HEK293 (cell line): ENCODE measurements around the gene MVB12B.

ENCODE experiments used
- CTCF ChIA-PET: fragments of 350-600 bp; formaldehyde crosslinking; extraction: SDS; loops from one replicate; lab custom pipeline; 2021; ENCODE audit warnings: antibody characterized with exemption; lab: Yijun Ruan, JAX
- POLR2A ChIA-PET: fragments of 300-600 bp; formaldehyde crosslinking; extraction: SDS; loops from one replicate; lab custom pipeline; 2020; ENCODE audit warnings: antibody characterized with exemption, inconsistent platforms; lab: Yijun Ruan, JAX
- H3K27ac ChIP-seq: fragments of 200-500 bp; sonication (Bioruptor generic); 2 replicates; pipeline ENCODE4 v1.5.1; 2014; ENCODE audit warnings: low read depth, low read length, control low read depth, inconsistent platforms; ENCODE audit errors: extremely low read depth
- H3K36me3 ChIP-seq, 2 experiments: fragments of 200-500 bp in 1 of 2; sonication (Bioruptor generic) in 1 of 2; 1 replicate in 1 of 2; 2 replicates in 1 of 2; pipeline ENCODE4 v1.5.1; 2014 to 2017; ENCODE audit warnings: inconsistent platforms in 2 of 2, low read length in 2 of 2; ENCODE audit not compliant: control insufficient read depth in 2 of 2, insufficient read depth in 1 of 2
- H3K4me1 ChIP-seq: fragments of 200-500 bp; sonication (Bioruptor generic); 2 replicates; pipeline ENCODE4 v1.5.1; 2014; ENCODE audit warnings: mild to moderate bottlenecking, low read length, inconsistent platforms; ENCODE audit not compliant: control insufficient read depth, insufficient read depth
- H3K4me3 ChIP-seq: 2 replicates; pipeline ENCODE4 v1.5.1; 2011; ENCODE audit warnings: low read depth, mild to moderate bottlenecking, control low read depth, low read length, moderate library complexity
- H3K9me3 ChIP-seq: fragments of 200-500 bp; sonication (Bioruptor generic); 2 replicates; pipeline ENCODE4 v1.5.1; 2014; ENCODE audit warnings: low read depth, low read length, inconsistent platforms; ENCODE audit not compliant: control insufficient read depth, insufficient read depth
- BCL11B ChIP-seq: fragments of 450-650 bp; formaldehyde crosslinking; IDR thresholded peaks from 2 replicates; pipeline ENCODE4 v1.5.1; 2016; ENCODE audit warnings: low read depth, missing biosample characterization, missing genetic modification characterization
- ELK4 ChIP-seq: IDR thresholded peaks from 2 replicates; pipeline ENCODE4 v1.6.1; 2011; ENCODE audit warnings: mild to moderate bottlenecking, low read depth, low read length, borderline replicate concordance
- GLIS1 ChIP-seq: fragments of 450-650 bp; formaldehyde crosslinking; IDR thresholded peaks from 2 replicates; pipeline ENCODE4 v1.5.1; 2016; ENCODE audit warnings: missing biosample characterization, missing genetic modification characterization
- OVOL3 ChIP-seq: fragments of 450-650 bp; formaldehyde crosslinking; IDR thresholded peaks from 2 replicates; pipeline ENCODE4 v1.5.1; 2016; ENCODE audit warnings: missing biosample characterization, missing genetic modification characterization
- PBX3 ChIP-seq: sonication (generic); formaldehyde crosslinking; IDR thresholded peaks from 2 replicates; pipeline ENCODE4 v1.8.1; 2022; ENCODE audit warnings: mild to moderate bottlenecking, moderate library complexity, missing genetic modification reagents
- RBAK ChIP-seq: fragments of 450-650 bp; formaldehyde crosslinking; IDR thresholded peaks from 2 replicates; pipeline ENCODE4 v1.5.1; 2016; ENCODE audit warnings: missing biosample characterization, missing genetic modification characterization
- ZBTB21 ChIP-seq: fragments of 450-650 bp; formaldehyde crosslinking; IDR thresholded peaks from 2 replicates; pipeline ENCODE4 v1.5.1; 2017; ENCODE audit warnings: missing biosample characterization, missing genetic modification characterization
- ZFHX2 ChIP-seq: fragments of 450-650 bp; formaldehyde crosslinking; conservative IDR thresholded peaks from 2 replicates; pipeline ENCODE4 v1.5.1; 2016; ENCODE audit warnings: missing biosample characterization, missing genetic modification characterization
- ZNF132 ChIP-seq: fragments of 450-650 bp; formaldehyde crosslinking; IDR thresholded peaks from 2 replicates; pipeline ENCODE4 v1.5.1; 2017; ENCODE audit warnings: missing biosample characterization, missing genetic modification characterization, borderline replicate concordance
- ZNF148 ChIP-seq: fragments of 450-650 bp; formaldehyde crosslinking; IDR thresholded peaks from 2 replicates; pipeline ENCODE4 v1.5.0; 2017; ENCODE audit warnings: missing biosample characterization, missing genetic modification characterization, borderline replicate concordance
- ZNF169 ChIP-seq: fragments of 450-650 bp; formaldehyde crosslinking; IDR thresholded peaks from 2 replicates; pipeline ENCODE4 v1.5.1; 2016; ENCODE audit warnings: missing biosample characterization, missing genetic modification characterization
- ZNF214 ChIP-seq: fragments of 450-650 bp; formaldehyde crosslinking; IDR thresholded peaks from 2 replicates; pipeline ENCODE4 v1.5.1; 2017; ENCODE audit warnings: missing biosample characterization, mild to moderate bottlenecking, missing genetic modification characterization, borderline replicate concordance
- ZNF488 ChIP-seq: fragments of 450-650 bp; formaldehyde crosslinking; IDR thresholded peaks from 2 replicates; pipeline ENCODE4 v1.5.1; 2016; ENCODE audit warnings: missing biosample characterization, missing genetic modification characterization
- ZNF514 ChIP-seq: fragments of 450-650 bp; formaldehyde crosslinking; IDR thresholded peaks from 2 replicates; pipeline ENCODE4 v1.5.1; 2016; ENCODE audit warnings: missing biosample characterization, missing genetic modification characterization
- ZNF660 ChIP-seq: fragments of 450-650 bp; IDR thresholded peaks from 2 replicates; pipeline ENCODE4 v1.5.1; 2018; ENCODE audit warnings: missing biosample characterization, mild to moderate bottlenecking, missing genetic modification characterization
- ZNF677 ChIP-seq: fragments of 450-650 bp; IDR thresholded peaks from 2 replicates; pipeline ENCODE4 v1.5.0; 2018; ENCODE audit warnings: missing biosample characterization, mild to moderate bottlenecking, missing genetic modification characterization, moderate library complexity
- TF ChIP-seq, protein P1 (sequence below): fragments of 450-650 bp; formaldehyde crosslinking; IDR thresholded peaks from 2 replicates; pipeline ENCODE4 v1.5.1; 2016; ENCODE audit warnings: missing biosample characterization, missing genetic modification characterization
- TF ChIP-seq, protein P2 (sequence below): fragments of 450-650 bp; formaldehyde crosslinking; IDR thresholded peaks from 2 replicates; pipeline ENCODE4 v1.5.1; 2016; ENCODE audit warnings: missing biosample characterization, missing genetic modification characterization, borderline replicate concordance
- TF ChIP-seq, protein P3 (sequence below): fragments of 450-650 bp; formaldehyde crosslinking; IDR thresholded peaks from 2 replicates; pipeline ENCODE4 v1.5.1; 2016; ENCODE audit warnings: missing biosample characterization, missing genetic modification characterization
- TF ChIP-seq, protein P4 (sequence below): fragments of 450-650 bp; formaldehyde crosslinking; IDR thresholded peaks from 2 replicates; pipeline ENCODE4 v1.5.1; 2016; ENCODE audit warnings: missing biosample characterization, missing genetic modification characterization

The MVB12B gene

GRCh38 chr9:126312584-126313551 lies 13.8 kb upstream of the MVB12B start (continued):
- TF ChIP-seq, protein P1, sequence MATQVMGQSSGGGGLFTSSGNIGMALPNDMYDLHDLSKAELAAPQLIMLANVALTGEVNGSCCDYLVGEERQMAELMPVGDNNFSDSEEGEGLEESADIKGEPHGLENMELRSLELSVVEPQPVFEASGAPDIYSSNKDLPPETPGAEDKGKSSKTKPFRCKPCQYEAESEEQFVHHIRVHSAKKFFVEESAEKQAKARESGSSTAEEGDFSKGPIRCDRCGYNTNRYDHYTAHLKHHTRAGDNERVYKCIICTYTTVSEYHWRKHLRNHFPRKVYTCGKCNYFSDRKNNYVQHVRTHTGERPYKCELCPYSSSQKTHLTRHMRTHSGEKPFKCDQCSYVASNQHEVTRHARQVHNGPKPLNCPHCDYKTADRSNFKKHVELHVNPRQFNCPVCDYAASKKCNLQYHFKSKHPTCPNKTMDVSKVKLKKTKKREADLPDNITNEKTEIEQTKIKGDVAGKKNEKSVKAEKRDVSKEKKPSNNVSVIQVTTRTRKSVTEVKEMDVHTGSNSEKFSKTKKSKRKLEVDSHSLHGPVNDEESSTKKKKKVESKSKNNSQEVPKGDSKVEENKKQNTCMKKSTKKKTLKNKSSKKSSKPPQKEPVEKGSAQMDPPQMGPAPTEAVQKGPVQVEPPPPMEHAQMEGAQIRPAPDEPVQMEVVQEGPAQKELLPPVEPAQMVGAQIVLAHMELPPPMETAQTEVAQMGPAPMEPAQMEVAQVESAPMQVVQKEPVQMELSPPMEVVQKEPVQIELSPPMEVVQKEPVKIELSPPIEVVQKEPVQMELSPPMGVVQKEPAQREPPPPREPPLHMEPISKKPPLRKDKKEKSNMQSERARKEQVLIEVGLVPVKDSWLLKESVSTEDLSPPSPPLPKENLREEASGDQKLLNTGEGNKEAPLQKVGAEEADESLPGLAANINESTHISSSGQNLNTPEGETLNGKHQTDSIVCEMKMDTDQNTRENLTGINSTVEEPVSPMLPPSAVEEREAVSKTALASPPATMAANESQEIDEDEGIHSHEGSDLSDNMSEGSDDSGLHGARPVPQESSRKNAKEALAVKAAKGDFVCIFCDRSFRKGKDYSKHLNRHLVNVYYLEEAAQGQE, result no peak
- TF ChIP-seq BCL11B (no peak), ZFHX2 (no peak), ZNF514 (tag by site-specific recombination) (no peak), ZNF488 (tag by site-specific recombination) (no peak), RBAK (tag by site-specific recombination) (no peak), ZNF677 (no peak), GLIS1 (tag by site-specific recombination) (no peak), ZNF169 (no peak)

GRCh38 chr9:126316085-126316655 lies 10.5 kb upstream of the MVB12B start:
- POLR2A ChIA-PET, result interaction anchor here (0.7 kb wide), 1 partner anchor 30 kb away, joined by 3 read pairs; no protein-coding TSS in a partner anchor
- Histone ChIP-seq H3K9me3 (no peaks in the 10 kb centered on the region), H3K4me3 (no peak overlapping the region), H3K36me3 (no peaks in the 10 kb centered on the region), H3K27ac (no peak overlapping the region), H3K4me1 (no peaks in the 10 kb centered on the region)
- CTCF ChIA-PET, result interaction anchor here (0.6 to 4.7 kb wide), 3 partner anchors 13 to 909 kb away, joined by 4 to 36 read pairs (median 8); no protein-coding TSS in a partner anchor
- TF ChIP-seq GLIS1 (tag by site-specific recombination) (no peak), ZNF214 (no peak), ELK4 (no peak), OVOL3 (no peak), ZBTB21 (tag by site-specific recombination) (no peak), PBX3 (CRISPR knock-in tag) (no peak), ZNF169 (no peak), ZNF132 (no peak), ZNF148 (tag by site-specific recombination) (no peak), ZNF660 (tag by site-specific recombination) (no peak)
- TF ChIP-seq, protein P2, sequence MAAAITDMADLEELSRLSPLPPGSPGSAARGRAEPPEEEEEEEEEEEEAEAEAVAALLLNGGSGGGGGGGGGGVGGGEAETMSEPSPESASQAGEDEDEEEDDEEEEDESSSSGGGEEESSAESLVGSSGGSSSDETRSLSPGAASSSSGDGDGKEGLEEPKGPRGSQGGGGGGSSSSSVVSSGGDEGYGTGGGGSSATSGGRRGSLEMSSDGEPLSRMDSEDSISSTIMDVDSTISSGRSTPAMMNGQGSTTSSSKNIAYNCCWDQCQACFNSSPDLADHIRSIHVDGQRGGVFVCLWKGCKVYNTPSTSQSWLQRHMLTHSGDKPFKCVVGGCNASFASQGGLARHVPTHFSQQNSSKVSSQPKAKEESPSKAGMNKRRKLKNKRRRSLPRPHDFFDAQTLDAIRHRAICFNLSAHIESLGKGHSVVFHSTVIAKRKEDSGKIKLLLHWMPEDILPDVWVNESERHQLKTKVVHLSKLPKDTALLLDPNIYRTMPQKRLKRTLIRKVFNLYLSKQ (tag by site-specific recombination), result no peak
- TF ChIP-seq, protein P3, sequence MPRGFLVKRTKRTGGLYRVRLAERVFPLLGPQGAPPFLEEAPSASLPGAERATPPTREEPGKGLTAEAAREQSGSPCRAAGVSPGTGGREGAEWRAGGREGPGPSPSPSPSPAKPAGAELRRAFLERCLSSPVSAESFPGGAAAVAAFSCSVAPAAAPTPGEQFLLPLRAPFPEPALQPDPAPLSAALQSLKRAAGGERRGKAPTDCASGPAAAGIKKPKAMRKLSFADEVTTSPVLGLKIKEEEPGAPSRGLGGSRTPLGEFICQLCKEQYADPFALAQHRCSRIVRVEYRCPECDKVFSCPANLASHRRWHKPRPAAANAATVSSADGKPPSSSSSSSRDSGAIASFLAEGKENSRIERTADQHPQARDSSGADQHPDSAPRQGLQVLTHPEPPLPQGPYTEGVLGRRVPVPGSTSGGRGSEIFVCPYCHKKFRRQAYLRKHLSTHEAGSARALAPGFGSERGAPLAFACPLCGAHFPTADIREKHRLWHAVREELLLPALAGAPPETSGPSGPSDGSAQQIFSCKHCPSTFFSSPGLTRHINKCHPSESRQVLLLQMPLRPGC (tag by site-specific recombination), result no peak
- TF ChIP-seq, protein P4, sequence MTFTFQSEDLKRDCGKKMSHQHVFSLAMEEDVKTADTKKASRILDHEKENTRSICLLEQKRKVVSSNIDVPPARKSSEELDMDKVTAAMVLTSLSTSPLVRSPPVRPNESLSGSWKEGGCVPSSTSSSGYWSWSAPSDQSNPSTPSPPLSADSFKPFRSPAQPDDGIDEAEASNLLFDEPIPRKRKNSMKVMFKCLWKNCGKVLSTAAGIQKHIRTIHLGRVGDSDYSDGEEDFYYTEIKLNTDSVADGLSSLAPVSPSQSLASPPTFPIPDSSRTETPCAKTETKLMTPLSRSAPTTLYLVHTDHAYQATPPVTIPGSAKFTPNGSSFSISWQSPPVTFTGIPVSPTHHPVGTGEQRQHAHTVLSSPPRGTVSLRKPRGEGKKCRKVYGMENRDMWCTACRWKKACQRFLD (tag by site-specific recombination), result no peak
